Gastroesophageal sphincter (tissue), 3 donors: ENCODE results near the gene HSD17B8.

Experiments
- EP300 ChIP-seq: sonication (generic); formaldehyde crosslinking; IDR thresholded peaks from one replicate; pipeline ENCODE4 v1.6.1; 2017; ENCODE audit warnings: antibody characterized with exemption, mild to moderate bottlenecking
- POLR2A ChIP-seq, 2 donors: fragments of 450-650 bp; IDR thresholded peaks; one replicate each; pipeline ENCODE4 v1.6.1; 2017; ENCODE audit warnings: antibody characterized with exemption in 2 of 2, mild to moderate bottlenecking in 2 of 2, moderate library complexity in 1 of 2
- POLR2AphosphoS5 ChIP-seq: sonication (generic); formaldehyde crosslinking; IDR thresholded peaks from one replicate; pipeline ENCODE4 v1.6.1; 2017; ENCODE audit warnings: antibody characterized with exemption
- TF ChIP-seq, protein P1 (sequence below), 4 experiments: fragments of 200-600 bp in 2 of 4; fragments of 450-650 bp in 2 of 4; sonication (generic) in 1 of 4; IDR thresholded peaks; one replicate each; pipeline ENCODE4 v1.5.1; 2017 to 2019; ENCODE audit warnings: antibody characterized with exemption in 4 of 4, mild to moderate bottlenecking in 2 of 4, moderate library complexity in 2 of 4

DNA sequence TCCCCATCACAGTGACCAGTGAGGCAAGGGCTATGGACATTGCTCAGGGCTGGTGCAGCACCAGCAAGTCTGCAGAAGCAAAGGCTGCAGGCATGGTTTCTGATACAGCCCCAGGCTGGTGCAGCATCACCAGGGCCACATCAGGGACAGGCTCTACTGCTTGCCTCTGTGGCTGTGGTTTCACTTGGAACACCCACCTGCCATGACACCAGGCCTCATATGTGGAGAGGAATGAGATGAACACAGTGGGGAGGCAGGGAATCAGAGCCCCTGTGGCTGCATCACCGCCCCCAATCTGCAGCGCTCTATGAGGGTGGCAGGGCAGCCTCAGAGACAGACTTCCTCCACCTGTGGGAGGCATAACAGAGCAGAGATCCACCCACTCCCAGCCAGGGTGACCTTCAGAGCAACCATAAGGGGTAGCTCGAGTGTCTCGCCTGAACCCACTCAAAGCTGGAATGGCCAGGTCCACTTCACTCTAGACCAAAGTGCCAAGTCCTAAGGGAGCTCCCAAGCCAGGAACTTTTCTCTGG lies 11.7 kb downstream of the HSD17B8 start:
- TF ChIP-seq, protein P1, sequence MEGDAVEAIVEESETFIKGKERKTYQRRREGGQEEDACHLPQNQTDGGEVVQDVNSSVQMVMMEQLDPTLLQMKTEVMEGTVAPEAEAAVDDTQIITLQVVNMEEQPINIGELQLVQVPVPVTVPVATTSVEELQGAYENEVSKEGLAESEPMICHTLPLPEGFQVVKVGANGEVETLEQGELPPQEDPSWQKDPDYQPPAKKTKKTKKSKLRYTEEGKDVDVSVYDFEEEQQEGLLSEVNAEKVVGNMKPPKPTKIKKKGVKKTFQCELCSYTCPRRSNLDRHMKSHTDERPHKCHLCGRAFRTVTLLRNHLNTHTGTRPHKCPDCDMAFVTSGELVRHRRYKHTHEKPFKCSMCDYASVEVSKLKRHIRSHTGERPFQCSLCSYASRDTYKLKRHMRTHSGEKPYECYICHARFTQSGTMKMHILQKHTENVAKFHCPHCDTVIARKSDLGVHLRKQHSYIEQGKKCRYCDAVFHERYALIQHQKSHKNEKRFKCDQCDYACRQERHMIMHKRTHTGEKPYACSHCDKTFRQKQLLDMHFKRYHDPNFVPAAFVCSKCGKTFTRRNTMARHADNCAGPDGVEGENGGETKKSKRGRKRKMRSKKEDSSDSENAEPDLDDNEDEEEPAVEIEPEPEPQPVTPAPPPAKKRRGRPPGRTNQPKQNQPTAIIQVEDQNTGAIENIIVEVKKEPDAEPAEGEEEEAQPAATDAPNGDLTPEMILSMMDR (IDR thresholded peaks at IDR 0.05), result no peak
- TF ChIP-seq POLR2A (IDR thresholded peaks at IDR 0.05), result no peak
- TF ChIP-seq EP300, result no peak
- no peak for TF ChIP-seq POLR2AphosphoS5
